ENCODE results near the gene DDB1. TPM values are rescaled to one million over a fixed set of nuclear protein-coding genes. Genes with fewer than 3 reads are reported as not detected.

DDB1 gene
- total and polyA plus RNA-seq, 2 of the 13 experiments (the other 11 are each of a cell fraction or from before 2014, with no cell fraction given): 217 to 266 TPM

GRCh38 chr11:61332797-61333549, at the start of gene DDB1, which contains the start of gene TKFC (continued):
- TF ChIP-seq SATB2 (CRISPR knock-in tag; IDR thresholded peaks at IDR 0.05) (no peak), SMAD1 (CRISPR knock-in tag; IDR thresholded peaks at IDR 0.05; ENCODE audit: borderline replicate concordance, low read depth) (peak; percentile 72; the same call in 1 of the 2 replicates), GFI1 (CRISPR knock-in tag; IDR thresholded peaks at IDR 0.05; ENCODE audit: borderline replicate concordance) (no peak), RBM39 (IDR thresholded peaks at IDR 0.05; ENCODE audit: low read depth, low read length, poor library complexity, severe bottlenecking) (peak; percentile 94), ZSCAN29 (CRISPR knock-in tag; conservative IDR thresholded peaks at IDR 0.05) (0 out of 2 replicates have a peak, but pooled peaks have one; percentile 51), BATF2 (CRISPR knock-in tag; IDR thresholded peaks at IDR 0.05) (no peak), ZNF34 (CRISPR knock-in tag; IDR thresholded peaks at IDR 0.05; ENCODE audit: borderline replicate concordance) (no peak), TFDP1 (CRISPR knock-in tag; IDR thresholded peaks at IDR 0.05; ENCODE audit: borderline replicate concordance) (peak; percentile 53; the same call in 1 of the 2 replicates), SMAD9 (CRISPR knock-in tag; IDR thresholded peaks at IDR 0.05) (0 out of 2 replicates have a peak, but pooled peaks have one; percentile 24), CTCF (CRISPR knock-in tag; IDR thresholded peaks at IDR 0.05) (peak; percentile 4; the same call in 1 of the 2 replicates), JUNB (CRISPR knock-in tag; IDR thresholded peaks at IDR 0.05; ENCODE audit: borderline replicate concordance) (no peak), NR1H2 (CRISPR knock-in tag; IDR thresholded peaks at IDR 0.05; ENCODE audit: borderline replicate concordance, low read depth) (no peak), TCF12 (IDR thresholded peaks at IDR 0.05) (no peak), TCF12 (CRISPR knock-in tag; IDR thresholded peaks at IDR 0.05) (peak; percentile 11; the same call in 1 of the 2 replicates), RBM22 (optimal IDR thresholded peaks at IDR 0.05; ENCODE audit: low read length) (no peak), DPF2 (CRISPR knock-in tag; IDR thresholded peaks at IDR 0.05; ENCODE audit: borderline replicate concordance, low read depth) (no peak), ZNF33A (CRISPR knock-in tag; IDR thresholded peaks at IDR 0.05; ENCODE audit: borderline replicate concordance) (no peak), NCOR1 (IDR thresholded peaks at IDR 0.05; ENCODE audit: borderline replicate concordance, low read length) (no peak; the same call in 1 of the 2 replicates), POLR2G (IDR thresholded peaks at IDR 0.05; ENCODE audit: low read depth, low read length) (peak; percentile 94), RAD51 (IDR thresholded peaks at IDR 0.05; ENCODE audit: borderline replicate concordance) (no peak), PATZ1 (CRISPR knock-in tag; IDR thresholded peaks at IDR 0.05) (peak; percentile 70; the same call in 1 of the 2 replicates)
